HG02642 (cell line): ENCODE results near the gene CDKAL1.

Experiments used
- ATAC-seq: cut with Tn5 transposase; IDR thresholded peaks from one replicate; pipeline ENCODE4 v1.9.1; 2021; ENCODE audit warnings: mild to moderate bottlenecking; ENCODE audit not compliant: unreplicated experiment, poor library complexity

Gene CDKAL1

GRCh38 chr6:21141616-21142303, 607.5 kb downstream of the CDKAL1 start:
- ATAC-seq, result no peak

GRCh38 chr6:21142741-21143140, 608.5 kb downstream of the CDKAL1 start:
- no peak for ATAC-seq

GRCh38 chr6:21143645-21144044, 609.4 kb downstream of the CDKAL1 start:
- no peak for ATAC-seq

- ATAC-seq, result no peak
These were observed 610.7 kb downstream of the CDKAL1 start for GRCh38 chr6:21144928-21145327.

- no peak for ATAC-seq
These were observed 613.7 kb downstream of the CDKAL1 start for GRCh38 chr6:21147995-21148394.

GRCh38 chr6:21149470-21149869, 615.2 kb downstream of the CDKAL1 start:
- ATAC-seq, result no peak

GRCh38 chr6:21150667-21151066, 616.4 kb downstream of the CDKAL1 start:
- no peak for ATAC-seq

GRCh38 chr6:21151119-21151518, 616.9 kb downstream of the CDKAL1 start:
- ATAC-seq, result no peak

GRCh38 chr6:21151530-21151929, 617.3 kb downstream of the CDKAL1 start:
- no peak for ATAC-seq

GRCh38 chr6:21157186-21157929, 623.1 kb downstream of the CDKAL1 start:
- peak; percentile 77 for ATAC-seq

GRCh38 chr6:21158149-21158548, 623.9 kb downstream of the CDKAL1 start:
- ATAC-seq, result no peak

GRCh38 chr6:21158873-21159272, 624.6 kb downstream of the CDKAL1 start:
- peak; percentile 38 for ATAC-seq

- peak; percentile 44 for ATAC-seq
These were observed 625.2 kb downstream of the CDKAL1 start for GRCh38 chr6:21159465-21159864.

GRCh38 chr6:21161707-21162106, 627.5 kb downstream of the CDKAL1 start:
- no peak for ATAC-seq

- ATAC-seq, result no peak
These were observed 629.0 kb downstream of the CDKAL1 start for GRCh38 chr6:21163110-21163837.

GRCh38 chr6:21163838-21164180, 629.6 kb downstream of the CDKAL1 start:
- ATAC-seq, result no peak

GRCh38 chr6:21164768-21165326, 630.6 kb downstream of the CDKAL1 start:
- peak; percentile 72 for ATAC-seq

- peak; percentile 71 for ATAC-seq
These were observed 632.5 kb downstream of the CDKAL1 start for GRCh38 chr6:21166754-21167153.

- no peak for ATAC-seq
These were observed 633.5 kb downstream of the CDKAL1 start for GRCh38 chr6:21167790-21168189.

GRCh38 chr6:21171801-21172200, 637.5 kb downstream of the CDKAL1 start:
- no peak for ATAC-seq

- ATAC-seq, result no peak
These were observed 638.8 kb downstream of the CDKAL1 start for GRCh38 chr6:21173031-21173430.
